WTC11 (cell line): ENCODE data around the gene DNAJC5G. TPM values are rescaled to one million over a fixed set of nuclear protein-coding genes. Genes with fewer than 3 reads are reported as not detected.

Experiments
- ATAC-seq: fragments of 200-7000 bp; cut with Tn5 transposase; 2 replicates; pipeline ENCODE4 v1.10.0; 2021; ENCODE audit warnings: mild to moderate bottlenecking, moderate library complexity
- CTCF ChIA-PET: fragments of 300-600 bp; sonication (Branson Sonifier 250); formaldehyde crosslinking; loops from one replicate; lab custom pipeline; 2021; ENCODE audit warnings: antibody characterized with exemption; lab: Charles Lee
- POLR2A ChIA-PET: fragments of 350-600 bp; sonication (Branson Sonifier 250); formaldehyde crosslinking; loops from one replicate; lab custom pipeline; 2021; ENCODE audit warnings: antibody characterized with exemption; lab: Charles Lee
- DNase-seq: peaks from one replicate; pipeline ENCODE4 v3.0.0; 2021; ENCODE audit warnings: low spot score
- H3K27ac Mint-ChIP-seq: 2 replicates; pipeline ENCODE4 v1.8.0; 2021; ENCODE audit warnings: mixed read lengths
- H3K27me3 Mint-ChIP-seq: 2 replicates; pipeline ENCODE4 v1.8.0; 2021; ENCODE audit warnings: low read depth, mild to moderate bottlenecking, moderate library complexity, mixed read lengths
- H3K36me3 Mint-ChIP-seq: 2 replicates; pipeline ENCODE4 v1.8.0; 2021; ENCODE audit warnings: mixed read lengths
- H3K4me1 Mint-ChIP-seq: 2 replicates; pipeline ENCODE4 v1.8.0; 2022; ENCODE audit warnings: mixed read lengths
- H3K4me3 Mint-ChIP-seq: 2 replicates; pipeline ENCODE4 v1.8.0; 2021; ENCODE audit warnings: mild to moderate bottlenecking, moderate library complexity, mixed read lengths
- H3K9me3 Mint-ChIP-seq: 2 replicates; pipeline ENCODE4 v1.8.0; 2021; ENCODE audit warnings: mixed read lengths
- ATF6 ChIP-seq: sonication (generic); formaldehyde crosslinking; IDR thresholded peaks from 2 replicates; pipeline ENCODE4 v1.8.1; 2023; ENCODE audit warnings: mild to moderate bottlenecking, missing genetic modification reagents
- CTCF ChIP-seq: fragments of 200-600 bp; IDR thresholded peaks from 2 replicates; pipeline ENCODE4 v1.8.0; 2022; ENCODE audit warnings: antibody characterized with exemption
- GRHL2 ChIP-seq: fragments of 250-450 bp; sonication (Bioruptor Pico); IDR thresholded peaks from 2 replicates; pipeline ENCODE4 v1.8.0; 2022; ENCODE audit warnings: mild to moderate bottlenecking, moderate library complexity; ENCODE audit not compliant: insufficient replicate concordance, severe bottlenecking
- KAT7 ChIP-seq: sonication (generic); formaldehyde crosslinking; IDR thresholded peaks from 2 replicates; pipeline ENCODE4 v1.8.1; 2023; ENCODE audit warnings: missing genetic modification reagents, mild to moderate bottlenecking, borderline replicate concordance
- OVOL2 ChIP-seq: fragments of 250-450 bp; sonication (Bioruptor Pico); IDR thresholded peaks from 2 replicates; pipeline ENCODE4 v1.9.0; 2021; ENCODE audit warnings: mild to moderate bottlenecking, borderline replicate concordance
- PRRX2 ChIP-seq: fragments of 250-450 bp; sonication (Bioruptor Pico); IDR thresholded peaks from 2 replicates; pipeline ENCODE4 v1.8.0; 2021; ENCODE audit warnings: mild to moderate bottlenecking
- RORB ChIP-seq: fragments of 250-450 bp; sonication (Bioruptor Pico); IDR thresholded peaks from 2 replicates; pipeline ENCODE4 v1.9.0; 2021; ENCODE audit warnings: mild to moderate bottlenecking
- SMAD3 ChIP-seq: sonication (generic); formaldehyde crosslinking; IDR thresholded peaks from 2 replicates; pipeline ENCODE4 v1.8.0; 2022; ENCODE audit warnings: missing genetic modification reagents, mild to moderate bottlenecking, borderline replicate concordance
- SMAD4 ChIP-seq: sonication (generic); formaldehyde crosslinking; IDR thresholded peaks from 2 replicates; pipeline ENCODE4 v1.8.0; 2022; ENCODE audit warnings: mild to moderate bottlenecking, missing genetic modification reagents
- SOX15 ChIP-seq: fragments of 250-450 bp; sonication (Bioruptor Pico); IDR thresholded peaks from 2 replicates; pipeline ENCODE4 v1.9.0; 2021; ENCODE audit warnings: mild to moderate bottlenecking
- ZBTB21 ChIP-seq: sonication (generic); formaldehyde crosslinking; IDR thresholded peaks from 2 replicates; pipeline ENCODE4 v1.8.1; 2023; ENCODE audit warnings: mild to moderate bottlenecking, missing genetic modification reagents, borderline replicate concordance
- ZMAT4 ChIP-seq: fragments of 250-450 bp; sonication (Bioruptor Pico); IDR thresholded peaks from 2 replicates; pipeline ENCODE4 v1.9.0; 2021; ENCODE audit warnings: mild to moderate bottlenecking
- ZNF121 ChIP-seq: sonication (generic); formaldehyde crosslinking; IDR thresholded peaks from 2 replicates; pipeline ENCODE4 v1.8.0; 2023; ENCODE audit warnings: missing genetic modification reagents
- ZNF263 ChIP-seq: sonication (generic); formaldehyde crosslinking; IDR thresholded peaks from 2 replicates; pipeline ENCODE4 v1.8.1; 2022; ENCODE audit warnings: low read depth, mild to moderate bottlenecking, moderate library complexity, missing genetic modification reagents
- ZNF317 ChIP-seq: sonication (generic); formaldehyde crosslinking; IDR thresholded peaks from 2 replicates; pipeline ENCODE4 v1.8.1; 2023; ENCODE audit warnings: low read depth, mild to moderate bottlenecking, moderate library complexity, missing genetic modification reagents, borderline replicate concordance
- ZNF396 ChIP-seq: fragments of 250-450 bp; sonication (Bioruptor Pico); IDR thresholded peaks from 2 replicates; pipeline ENCODE4 v1.8.0; 2021; ENCODE audit warnings: mild to moderate bottlenecking, moderate library complexity, borderline replicate concordance
- ZNF532 ChIP-seq: fragments of 250-450 bp; sonication (Bioruptor Pico); IDR thresholded peaks from 2 replicates; pipeline ENCODE4 v1.9.0; 2021; ENCODE audit warnings: mild to moderate bottlenecking, borderline replicate concordance
- total RNA-seq: library from RNA; stranded (reverse); gene quantifications from 3 replicates; pipeline ENCODE4 v1.2.3, GENCODE V29; 2021
- TF ChIP-seq, protein P1 (sequence below): sonication (generic); formaldehyde crosslinking; IDR thresholded peaks from 2 replicates; pipeline ENCODE4 v1.8.0; 2022; ENCODE audit warnings: missing genetic modification reagents
- TF ChIP-seq, protein P2 (sequence below): sonication (generic); formaldehyde crosslinking; conservative IDR thresholded peaks from 2 replicates; pipeline ENCODE4 v1.8.1; 2023; ENCODE audit warnings: mild to moderate bottlenecking, low read depth, missing genetic modification reagents, moderate library complexity

The DNAJC5G gene
- total RNA-seq, 1 experiment from 2014 or later, result 0.44 TPM

GRCh38 chr2:27225526-27225925 lies 49.7 kb upstream of the DNAJC5G start:
- Mint-ChIP-seq H3K4me3 (no peak overlapping the region), H3K27ac (no peak overlapping the region), H3K4me1 (no peaks in the 10 kb centered on the region), H3K9me3 (no peaks in the 10 kb centered on the region), H3K27me3 (no peaks in the 10 kb centered on the region), H3K36me3 (peaks cover 82% of the 10 kb centered on the region)
- DNase-seq, result no peak
- TF ChIP-seq ZBTB21 (CRISPR knock-in tag), result no peak
- no peak for TF ChIP-seq PRRX2 (CRISPR knock-in tag)
- no peak for TF ChIP-seq ATF6
- no peak for TF ChIP-seq ZNF532 (CRISPR knock-in tag)
- no peak for TF ChIP-seq SMAD4 (CRISPR knock-in tag)
- no peak for TF ChIP-seq RORB (CRISPR knock-in tag)
- no peak for TF ChIP-seq ZNF317 (CRISPR knock-in tag)
- no peak for TF ChIP-seq ZNF263
- TF ChIP-seq ZMAT4, result no peak
- no peak for TF ChIP-seq CTCF
- ATAC-seq, result no peak
- ChIA-PET POLR2A (interaction anchor here (1.2 kb wide), 1 partner anchor 25 kb away, joined by 3 read pairs; no protein-coding TSS in a partner anchor), CTCF (interaction anchor here (1.1 to 1.7 kb wide), 2 partner anchors 78 to 92 kb away, joined by 3 read pairs; no protein-coding TSS in a partner anchor)

GRCh38 chr2:27227501-27227900 lies 47.7 kb upstream of the DNAJC5G start:
- Mint-ChIP-seq H3K9me3 (no peaks in the 10 kb centered on the region), H3K4me1 (no peaks in the 10 kb centered on the region), H3K4me3 (no peak overlapping the region), H3K36me3 (peaks cover 83% of the 10 kb centered on the region), H3K27me3 (no peaks in the 10 kb centered on the region), H3K27ac (no peak overlapping the region)
- ATAC-seq (no peak), DNase-seq (no peak)
- ChIA-PET POLR2A (no interaction called here), CTCF (no interaction called here)
- no peak for TF ChIP-seq ZNF121 (CRISPR knock-in tag)
- no peak for TF ChIP-seq KAT7 (CRISPR knock-in tag)
- TF ChIP-seq ZNF396, result no peak
- TF ChIP-seq, protein P1, sequence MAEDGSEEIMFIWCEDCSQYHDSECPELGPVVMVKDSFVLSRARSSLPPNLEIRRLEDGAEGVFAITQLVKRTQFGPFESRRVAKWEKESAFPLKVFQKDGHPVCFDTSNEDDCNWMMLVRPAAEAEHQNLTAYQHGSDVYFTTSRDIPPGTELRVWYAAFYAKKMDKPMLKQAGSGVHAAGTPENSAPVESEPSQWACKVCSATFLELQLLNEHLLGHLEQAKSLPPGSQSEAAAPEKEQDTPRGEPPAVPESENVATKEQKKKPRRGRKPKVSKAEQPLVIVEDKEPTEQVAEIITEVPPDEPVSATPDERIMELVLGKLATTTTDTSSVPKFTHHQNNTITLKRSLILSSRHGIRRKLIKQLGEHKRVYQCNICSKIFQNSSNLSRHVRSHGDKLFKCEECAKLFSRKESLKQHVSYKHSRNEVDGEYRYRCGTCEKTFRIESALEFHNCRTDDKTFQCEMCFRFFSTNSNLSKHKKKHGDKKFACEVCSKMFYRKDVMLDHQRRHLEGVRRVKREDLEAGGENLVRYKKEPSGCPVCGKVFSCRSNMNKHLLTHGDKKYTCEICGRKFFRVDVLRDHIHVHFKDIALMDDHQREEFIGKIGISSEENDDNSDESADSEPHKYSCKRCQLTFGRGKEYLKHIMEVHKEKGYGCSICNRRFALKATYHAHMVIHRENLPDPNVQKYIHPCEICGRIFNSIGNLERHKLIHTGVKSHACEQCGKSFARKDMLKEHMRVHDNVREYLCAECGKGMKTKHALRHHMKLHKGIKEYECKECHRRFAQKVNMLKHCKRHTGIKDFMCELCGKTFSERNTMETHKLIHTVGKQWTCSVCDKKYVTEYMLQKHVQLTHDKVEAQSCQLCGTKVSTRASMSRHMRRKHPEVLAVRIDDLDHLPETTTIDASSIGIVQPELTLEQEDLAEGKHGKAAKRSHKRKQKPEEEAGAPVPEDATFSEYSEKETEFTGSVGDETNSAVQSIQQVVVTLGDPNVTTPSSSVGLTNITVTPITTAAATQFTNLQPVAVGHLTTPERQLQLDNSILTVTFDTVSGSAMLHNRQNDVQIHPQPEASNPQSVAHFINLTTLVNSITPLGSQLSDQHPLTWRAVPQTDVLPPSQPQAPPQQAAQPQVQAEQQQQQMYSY (CRISPR knock-in tag), result no peak
- TF ChIP-seq ZBTB21 (CRISPR knock-in tag), result no peak
- no peak for TF ChIP-seq SMAD3 (CRISPR knock-in tag)
- TF ChIP-seq GRHL2 (CRISPR knock-in tag), result no peak
- TF ChIP-seq, protein P2, sequence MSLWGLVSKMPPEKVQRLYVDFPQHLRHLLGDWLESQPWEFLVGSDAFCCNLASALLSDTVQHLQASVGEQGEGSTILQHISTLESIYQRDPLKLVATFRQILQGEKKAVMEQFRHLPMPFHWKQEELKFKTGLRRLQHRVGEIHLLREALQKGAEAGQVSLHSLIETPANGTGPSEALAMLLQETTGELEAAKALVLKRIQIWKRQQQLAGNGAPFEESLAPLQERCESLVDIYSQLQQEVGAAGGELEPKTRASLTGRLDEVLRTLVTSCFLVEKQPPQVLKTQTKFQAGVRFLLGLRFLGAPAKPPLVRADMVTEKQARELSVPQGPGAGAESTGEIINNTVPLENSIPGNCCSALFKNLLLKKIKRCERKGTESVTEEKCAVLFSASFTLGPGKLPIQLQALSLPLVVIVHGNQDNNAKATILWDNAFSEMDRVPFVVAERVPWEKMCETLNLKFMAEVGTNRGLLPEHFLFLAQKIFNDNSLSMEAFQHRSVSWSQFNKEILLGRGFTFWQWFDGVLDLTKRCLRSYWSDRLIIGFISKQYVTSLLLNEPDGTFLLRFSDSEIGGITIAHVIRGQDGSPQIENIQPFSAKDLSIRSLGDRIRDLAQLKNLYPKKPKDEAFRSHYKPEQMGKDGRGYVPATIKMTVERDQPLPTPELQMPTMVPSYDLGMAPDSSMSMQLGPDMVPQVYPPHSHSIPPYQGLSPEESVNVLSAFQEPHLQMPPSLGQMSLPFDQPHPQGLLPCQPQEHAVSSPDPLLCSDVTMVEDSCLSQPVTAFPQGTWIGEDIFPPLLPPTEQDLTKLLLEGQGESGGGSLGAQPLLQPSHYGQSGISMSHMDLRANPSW, result no peak
- TF ChIP-seq OVOL2, result no peak
- TF ChIP-seq SOX15 (CRISPR knock-in tag), result no peak
- TF ChIP-seq RORB (CRISPR knock-in tag), result no peak
